ENCODE measurements around the gene UROC1. TPM values are rescaled to one million over a fixed set of nuclear protein-coding genes. Genes with fewer than 3 reads are reported as not detected.

UROC1 gene
- total and polyA plus RNA-seq, 5 donors from 2014 or later = not detected

DNA sequence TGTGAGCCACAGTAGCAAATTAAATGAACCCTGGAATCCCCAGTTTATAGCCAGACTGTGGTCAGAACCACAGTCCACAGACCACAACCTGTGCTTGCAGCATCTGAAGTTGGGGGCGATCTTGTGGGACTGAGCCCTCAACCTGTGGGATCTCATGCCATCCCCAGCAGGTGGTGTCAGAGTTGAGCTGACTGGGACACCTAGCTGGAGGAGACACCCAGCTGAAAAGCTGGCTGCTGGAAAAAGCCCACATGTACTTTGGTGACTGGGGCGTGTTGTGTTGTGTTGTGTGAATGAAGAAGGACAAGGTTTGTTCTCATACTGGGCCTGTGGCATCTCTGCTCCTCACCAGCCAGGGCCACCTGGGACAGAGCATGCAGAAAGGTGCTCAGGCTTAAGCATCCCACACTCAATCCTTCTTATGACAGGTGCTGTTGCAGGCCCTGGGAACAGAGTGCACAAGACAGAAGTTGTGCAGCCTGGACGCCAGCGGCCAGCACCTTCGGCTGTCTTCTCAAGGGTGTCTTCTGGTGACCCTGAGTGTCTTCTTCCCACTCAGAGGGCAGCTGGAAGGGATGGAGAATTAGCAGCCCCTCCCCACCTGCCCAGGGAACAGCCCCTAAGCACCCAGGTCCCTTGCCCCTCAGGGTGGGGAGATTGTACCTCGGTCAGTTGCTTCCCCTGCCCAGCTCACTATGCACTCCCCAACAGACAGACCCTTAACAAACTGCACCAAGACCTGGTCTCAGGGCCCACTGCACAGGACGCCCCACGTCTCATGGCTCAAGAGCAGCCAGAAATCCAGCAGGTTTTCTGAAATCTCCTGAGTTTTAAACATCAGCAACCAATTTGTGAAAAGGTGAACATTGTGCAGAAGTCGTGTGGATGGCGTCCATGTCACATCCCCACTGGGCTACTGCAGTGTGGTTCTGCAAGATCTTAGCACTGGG lies 2.2 kb upstream of the UROC1 start:
- H3K4me3 Mint-ChIP-seq = no peak overlapping the region
- peaks cover 0 to 2% (median 0%) of the 10 kb centered on the region in 4 donors for H3K4me1 Mint-ChIP-seq
- ATAC-seq (ENCODE audit: low read depth in 2 of 2) = no peak
- H3K36me3 Mint-ChIP-seq = no peaks in the 10 kb centered on the region
- Histone ChIP-seq H3K4me3 (ENCODE audit: low read depth, low read length) (no peak overlapping the region), H3K4me1 (ENCODE audit: control insufficient read depth, insufficient read depth, low read length, poor library complexity, severe bottlenecking) (no peaks in the 10 kb centered on the region), H3K27ac (ENCODE audit: insufficient read depth, low read length, poor library complexity, severe bottlenecking) (no peak overlapping the region), H3K27me3 (ENCODE audit: control insufficient read depth, insufficient read depth, low read length) (no peaks in the 10 kb centered on the region), H3K36me3 (ENCODE audit: control insufficient read depth, insufficient read depth, low read length) (no peaks in the 10 kb centered on the region), H3K9me3 (ENCODE audit: control insufficient read depth in 2 of 2, low read length in 2 of 2) (no peaks in the 10 kb centered on the region)
- H3K27ac Mint-ChIP-seq = no peak overlapping the region
- H3K9me3 Mint-ChIP-seq = no peaks in the 10 kb centered on the region
- DNase-seq = no peak
- peaks cover 6% of the 10 kb centered on the region for H3K27me3 Mint-ChIP-seq

GRCh38 chr3:126518779-126519177 lies 1.2 kb upstream of the UROC1 start:
- no peaks in the 10 kb centered on the region for H3K36me3 Mint-ChIP-seq

GRCh38 chr3:126517986-126518778 lies 609 bp upstream of the UROC1 start:
- H3K27ac Mint-ChIP-seq = no peak overlapping the region
- no peak overlapping the region for H3K4me3 Mint-ChIP-seq
- Histone ChIP-seq H3K4me1 (ENCODE audit: control insufficient read depth, insufficient read depth, low read length, poor library complexity, severe bottlenecking) (no peaks in the 10 kb centered on the region), H3K9me3 (ENCODE audit: control insufficient read depth in 2 of 2, low read length in 2 of 2) (no peaks in the 10 kb centered on the region), H3K4me3 (ENCODE audit: low read depth, low read length) (no peak overlapping the region), H3K27ac (ENCODE audit: insufficient read depth, low read length, poor library complexity, severe bottlenecking) (no peak overlapping the region), H3K36me3 (ENCODE audit: control insufficient read depth, insufficient read depth, low read length) (no peaks in the 10 kb centered on the region), H3K27me3 (ENCODE audit: control insufficient read depth, insufficient read depth, low read length) (no peaks in the 10 kb centered on the region)
- H3K9me3 Mint-ChIP-seq = no peaks in the 10 kb centered on the region
- ATAC-seq (ENCODE audit: low read depth in 2 of 2) = no peak
- H3K36me3 Mint-ChIP-seq = no peaks in the 10 kb centered on the region
- no peak for DNase-seq
- peaks cover 0 to 2% (median 0%) of the 10 kb centered on the region in 4 donors for H3K4me1 Mint-ChIP-seq
- peaks cover 6% of the 10 kb centered on the region for H3K27me3 Mint-ChIP-seq

More at GRCh38 chr3:126518779-126519177, 1.2 kb upstream of the UROC1 start:
- H3K27me3 Mint-ChIP-seq = peaks cover 6% of the 10 kb centered on the region
- DNase-seq (no peak), ATAC-seq (ENCODE audit: low read depth in 2 of 2) (no peak)
- H3K27ac ChIP-seq (ENCODE audit: insufficient read depth, low read length, poor library complexity, severe bottlenecking) = no peak overlapping the region
- H3K4me1 ChIP-seq (ENCODE audit: control insufficient read depth, insufficient read depth, low read length, poor library complexity, severe bottlenecking) = no peaks in the 10 kb centered on the region
- H3K4me3 ChIP-seq (ENCODE audit: low read depth, low read length) = no peak overlapping the region
- H3K27ac Mint-ChIP-seq = no peak overlapping the region
- no peaks in the 10 kb centered on the region for H3K27me3 ChIP-seq (ENCODE audit: control insufficient read depth, insufficient read depth, low read length)
- H3K4me1 Mint-ChIP-seq = peaks cover 0 to 2% (median 0%) of the 10 kb centered on the region in 4 donors
- no peak overlapping the region for H3K4me3 Mint-ChIP-seq
- H3K9me3 ChIP-seq (ENCODE audit: control insufficient read depth in 2 of 2, low read length in 2 of 2) = no peaks in the 10 kb centered on the region
- no peaks in the 10 kb centered on the region for H3K9me3 Mint-ChIP-seq
- H3K36me3 ChIP-seq (ENCODE audit: control insufficient read depth, insufficient read depth, low read length) = no peaks in the 10 kb centered on the region

- Mint-ChIP-seq H3K36me3 (no peaks in the 10 kb centered on the region), H3K4me3 (no peak overlapping the region), H3K9me3 (no peaks in the 10 kb centered on the region), H3K27me3 (no peaks in the 10 kb centered on the region), H3K27ac (no peak overlapping the region), H3K4me1 (no peaks in the 10 kb centered on the region)
- Histone ChIP-seq H3K9me3 (ENCODE audit: control insufficient read depth in 2 of 2, low read length in 2 of 2) (no peaks in the 10 kb centered on the region), H3K4me3 (ENCODE audit: low read depth, low read length) (no peak overlapping the region), H3K27me3 (ENCODE audit: control insufficient read depth, insufficient read depth, low read length) (no peaks in the 10 kb centered on the region), H3K27ac (ENCODE audit: insufficient read depth, low read length, poor library complexity, severe bottlenecking) (no peak overlapping the region), H3K4me1 (ENCODE audit: control insufficient read depth, insufficient read depth, low read length, poor library complexity, severe bottlenecking) (no peaks in the 10 kb centered on the region), H3K36me3 (ENCODE audit: control insufficient read depth, insufficient read depth, low read length) (no peaks in the 10 kb centered on the region)
- ATAC-seq (ENCODE audit: low read depth in 2 of 2) (no peak), DNase-seq (no peak)
These were observed 660 bp downstream of the UROC1 start for GRCh38 chr3:126516936-126517290.

GRCh38 chr3:126516152-126516935 lies 1.2 kb downstream of the UROC1 start:
- DNase-seq (no peak), ATAC-seq (ENCODE audit: low read depth in 2 of 2) (no peak)
- H3K4me1 ChIP-seq (ENCODE audit: control insufficient read depth, insufficient read depth, low read length, poor library complexity, severe bottlenecking) = no peaks in the 10 kb centered on the region
- H3K27ac ChIP-seq (ENCODE audit: insufficient read depth, low read length, poor library complexity, severe bottlenecking) = no peak overlapping the region
- Mint-ChIP-seq H3K9me3 (no peaks in the 10 kb centered on the region), H3K4me1 (no peaks in the 10 kb centered on the region), H3K36me3 (no peaks in the 10 kb centered on the region), H3K27me3 (no peaks in the 10 kb centered on the region), H3K27ac (no peak overlapping the region), H3K4me3 (no peak overlapping the region)
- H3K4me3 ChIP-seq (ENCODE audit: low read depth, low read length) = no peak overlapping the region
- no peaks in the 10 kb centered on the region for H3K27me3 ChIP-seq (ENCODE audit: control insufficient read depth, insufficient read depth, low read length)
- H3K36me3 ChIP-seq (ENCODE audit: control insufficient read depth, insufficient read depth, low read length) = no peaks in the 10 kb centered on the region
- no peaks in the 10 kb centered on the region for H3K9me3 ChIP-seq (ENCODE audit: control insufficient read depth in 2 of 2, low read length in 2 of 2)

GRCh38 chr3:126515066-126515706 lies 2.4 kb downstream of the UROC1 start:
- Mint-ChIP-seq H3K9me3 (no peaks in the 10 kb centered on the region), H3K27me3 (no peaks in the 10 kb centered on the region), H3K36me3 (no peaks in the 10 kb centered on the region), H3K4me3 (no peak overlapping the region), H3K27ac (no peak overlapping the region), H3K4me1 (no peaks in the 10 kb centered on the region)
- no peaks in the 10 kb centered on the region for H3K4me1 ChIP-seq (ENCODE audit: control insufficient read depth, insufficient read depth, low read length, poor library complexity, severe bottlenecking)
- no peak for ATAC-seq (ENCODE audit: low read depth in 2 of 2)
- H3K9me3 ChIP-seq (ENCODE audit: control insufficient read depth in 2 of 2, low read length in 2 of 2) = no peaks in the 10 kb centered on the region
- no peak overlapping the region for H3K4me3 ChIP-seq (ENCODE audit: low read depth, low read length)
- no peak overlapping the region for H3K27ac ChIP-seq (ENCODE audit: insufficient read depth, low read length, poor library complexity, severe bottlenecking)
- no peaks in the 10 kb centered on the region for H3K36me3 ChIP-seq (ENCODE audit: control insufficient read depth, insufficient read depth, low read length)
- DNase-seq = no peak
- H3K27me3 ChIP-seq (ENCODE audit: control insufficient read depth, insufficient read depth, low read length) = no peaks in the 10 kb centered on the region

DNA sequence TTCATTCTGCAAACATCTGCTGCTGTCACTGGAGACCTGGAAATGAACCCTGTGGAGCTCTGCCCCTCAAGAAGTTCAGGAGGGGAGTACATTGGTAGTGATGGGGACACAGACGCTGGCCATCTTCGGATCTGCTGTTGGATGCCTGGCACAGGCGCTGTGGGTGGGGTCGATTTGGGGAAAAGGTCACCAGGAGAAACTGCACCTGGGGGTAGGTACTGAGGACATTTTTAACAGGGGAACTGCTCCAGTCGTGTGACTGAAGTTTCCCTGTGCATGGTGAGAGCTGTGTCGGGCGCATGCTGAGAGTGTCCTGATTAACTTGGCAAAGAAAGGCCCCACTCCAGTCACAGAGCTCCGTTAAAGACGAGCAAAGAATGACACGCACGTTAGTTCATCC lies 3.4 kb downstream of the UROC1 start:
- no peak overlapping the region for H3K27ac Mint-ChIP-seq
- H3K27me3 ChIP-seq (ENCODE audit: control insufficient read depth, insufficient read depth, low read length) = no peaks in the 10 kb centered on the region
- H3K27me3 Mint-ChIP-seq = no peaks in the 10 kb centered on the region
- no peak for DNase-seq
- no peak overlapping the region for H3K27ac ChIP-seq (ENCODE audit: insufficient read depth, low read length, poor library complexity, severe bottlenecking)
- H3K36me3 ChIP-seq (ENCODE audit: control insufficient read depth, insufficient read depth, low read length) = no peaks in the 10 kb centered on the region
- H3K36me3 Mint-ChIP-seq = no peaks in the 10 kb centered on the region
- H3K9me3 Mint-ChIP-seq = no peaks in the 10 kb centered on the region
- H3K4me1 ChIP-seq (ENCODE audit: control insufficient read depth, insufficient read depth, low read length, poor library complexity, severe bottlenecking) = no peaks in the 10 kb centered on the region
- H3K4me3 ChIP-seq (ENCODE audit: low read depth, low read length) = no peak overlapping the region
- no peak for ATAC-seq (ENCODE audit: low read depth in 2 of 2)
- H3K4me3 Mint-ChIP-seq = no peak overlapping the region
- no peaks in the 10 kb centered on the region for H3K4me1 Mint-ChIP-seq
- no peaks in the 10 kb centered on the region for H3K9me3 ChIP-seq (ENCODE audit: control insufficient read depth in 2 of 2, low read length in 2 of 2)

Data from CD4-positive, CD25-positive, alpha-beta regulatory T cell (primary cell).